NCI-H345 treated with DMSO at 0.1 percent for 48 hours (cell line): ENCODE data around the gene ATF5.
A peak's percentile ranks its signal among the peaks of the same experiment; 100 is the strongest.
"Not testable (repeated sequence)": the region's sequence is repeated elsewhere in the genome, so short reads cannot be mapped to it uniquely, and the experiment has no call there.

Experiments
- DNase-seq: peaks from one replicate; lab custom pipeline; 2025; ENCODE audit not compliant: unreplicated experiment; lab: John Stamatoyannopoulos, UW

ATF5 gene

DNA sequence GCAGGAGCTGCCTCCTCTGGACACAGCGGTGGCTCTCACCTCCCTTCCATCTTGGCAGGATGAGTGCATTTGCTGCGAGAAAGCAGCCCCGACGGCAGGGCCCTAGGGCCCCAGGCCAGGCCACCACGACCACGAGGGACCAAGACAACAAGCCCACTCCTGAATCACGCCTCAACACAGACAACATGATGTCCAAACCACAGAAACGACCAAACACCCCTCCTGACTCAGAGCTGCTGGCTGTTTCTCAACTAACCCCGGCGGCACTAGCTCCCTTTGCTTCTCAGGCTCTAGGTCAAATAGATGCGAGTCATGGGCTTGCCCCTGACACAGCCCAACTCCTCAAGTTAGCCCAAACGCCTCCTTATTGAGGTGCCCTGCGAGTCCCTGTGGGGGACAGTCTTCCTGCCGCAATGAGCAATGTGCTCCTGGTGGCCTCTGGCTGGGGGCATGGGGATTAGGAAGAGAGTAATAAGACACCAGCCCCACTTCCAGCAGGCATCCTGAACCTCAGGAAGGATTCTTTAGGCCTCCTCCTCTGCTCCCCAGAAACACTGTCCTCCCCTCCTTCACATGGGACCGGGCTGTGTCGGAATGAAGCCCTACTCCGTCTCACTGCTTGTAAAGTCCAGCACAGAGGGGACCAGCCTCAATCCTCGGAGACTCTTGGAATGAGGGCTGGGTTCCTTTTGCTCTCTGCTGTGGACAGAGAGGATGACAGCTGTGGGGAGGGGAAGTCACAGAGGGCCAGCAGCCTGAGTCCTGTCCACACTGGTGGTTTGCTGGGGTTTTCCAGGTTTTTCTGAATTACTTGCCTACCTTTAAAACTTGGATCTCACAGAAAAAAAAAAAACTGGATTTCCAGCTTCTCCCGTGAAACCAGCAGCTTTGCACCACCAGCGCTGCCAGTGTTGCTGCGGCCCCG is 6.9 kb upstream of the ATF5 start:
- no peak for DNase-seq

DNA sequence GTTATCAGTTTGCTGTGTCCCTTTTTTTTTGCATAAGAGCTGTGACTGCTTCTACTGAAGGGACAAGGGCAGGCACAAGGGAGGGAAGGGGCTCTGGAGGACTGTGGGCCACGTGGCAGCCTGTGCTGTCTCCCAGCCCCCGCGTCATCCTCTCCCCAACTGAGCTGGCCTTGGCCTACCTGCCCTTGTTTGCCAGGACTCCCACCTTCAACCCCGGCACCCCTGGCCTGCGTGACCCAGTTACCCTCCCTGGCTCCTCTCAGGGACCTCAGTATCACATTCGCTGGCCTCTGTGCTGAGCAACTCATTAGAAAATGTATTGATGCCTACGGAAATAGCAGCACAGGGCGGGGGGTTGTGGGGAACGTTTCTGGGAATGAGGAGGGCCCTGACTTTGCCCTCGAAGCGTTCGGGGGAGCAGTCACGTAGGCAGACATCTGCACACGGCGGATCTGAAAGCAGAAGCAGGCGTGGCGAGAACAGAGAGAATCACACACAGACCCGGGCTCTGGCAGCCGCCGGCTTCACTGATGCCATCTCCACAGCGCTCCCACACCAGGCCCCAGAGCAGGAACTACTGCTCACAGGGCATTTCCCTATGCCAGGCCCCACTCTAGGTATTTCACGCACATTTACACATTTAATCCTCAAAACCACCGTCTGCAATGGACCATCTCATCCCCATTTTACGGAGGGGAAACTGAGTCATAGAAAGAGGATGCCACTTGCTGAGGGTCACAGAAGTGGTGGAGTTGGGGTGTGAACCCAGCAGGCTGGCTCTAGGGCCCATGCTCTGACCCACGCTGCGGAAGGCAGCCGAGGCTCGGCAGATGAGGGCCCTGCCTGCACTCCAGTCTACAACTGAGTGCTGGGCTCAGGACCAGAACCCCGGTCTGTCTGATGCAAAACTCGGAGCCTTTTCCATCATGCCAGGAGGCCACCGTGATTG is 5.7 kb upstream of the ATF5 start:
- DNase-seq = no peak

DNA sequence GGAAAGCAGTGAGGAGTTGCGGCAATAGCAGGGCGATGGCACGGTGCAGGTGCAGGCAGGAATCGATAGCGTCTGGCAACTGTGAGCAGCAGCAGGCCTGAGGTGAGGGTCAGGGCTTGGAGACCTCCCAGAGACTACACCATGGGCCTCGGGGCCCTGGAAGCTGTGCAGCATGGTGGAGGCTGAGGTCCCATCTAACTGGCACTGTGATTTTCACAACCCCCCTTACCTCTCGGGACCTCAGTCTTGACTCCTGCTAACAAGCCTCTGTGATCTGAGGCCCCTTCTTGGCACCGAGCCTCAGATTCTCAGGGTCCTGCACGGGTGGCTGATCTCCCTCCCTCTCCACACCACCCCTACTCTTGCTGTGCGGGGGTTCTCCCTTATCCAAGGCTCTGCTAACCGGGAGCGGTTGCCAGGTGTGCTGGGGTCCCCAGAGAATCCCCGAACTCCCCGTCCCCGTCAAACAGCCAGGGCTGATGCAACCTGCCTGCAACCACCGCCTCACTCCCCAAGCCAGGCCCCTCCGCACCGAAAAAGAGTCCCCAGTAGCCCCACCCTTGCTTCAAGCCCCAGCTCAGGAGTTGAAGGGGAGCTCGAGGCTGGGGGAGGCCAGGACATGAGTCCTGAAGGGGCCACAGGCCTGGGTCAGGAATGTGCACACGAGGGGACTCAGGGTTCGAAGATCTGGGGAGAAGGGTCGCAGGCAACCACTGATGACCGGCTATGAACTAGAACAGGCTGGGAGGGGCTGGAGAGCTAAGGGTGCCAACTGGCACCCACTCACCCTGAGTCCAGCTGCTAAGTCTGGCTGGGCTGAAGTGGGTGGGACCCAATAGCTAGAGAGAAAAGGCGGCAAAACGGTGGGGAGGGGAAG is 4.8 kb upstream of the ATF5 start:
- DNase-seq = no peak

GRCh38 chr19:49924881-49925210 is 4.2 kb upstream of the ATF5 start:
- not testable (repeated sequence) for DNase-seq

DNA sequence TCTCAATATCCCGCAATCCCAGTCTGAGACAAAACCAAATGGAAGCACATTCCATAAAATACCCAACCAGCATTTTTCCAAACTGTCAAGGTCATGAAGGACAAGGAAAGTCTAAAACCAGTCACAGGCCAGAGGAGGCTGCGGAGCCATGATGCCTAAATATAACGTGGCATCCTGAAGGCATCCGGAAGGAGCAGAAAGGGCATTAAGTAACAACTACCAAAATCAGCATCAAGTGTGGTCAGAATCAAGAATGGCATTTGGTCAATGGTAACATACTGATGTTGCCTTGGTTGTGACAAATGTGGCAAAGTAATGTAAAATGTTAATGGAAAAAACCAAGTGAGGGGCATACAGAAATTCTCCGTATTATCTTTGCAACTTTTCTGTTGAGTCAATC is 3.5 kb upstream of the ATF5 start:
- DNase-seq = no peak

- no peak for DNase-seq
Measured at GRCh38 chr19:49926515-49926914, 2.5 kb upstream of the ATF5 start.

- no peak for DNase-seq
Measured at GRCh38 chr19:49927526-49928264, 1.3 kb upstream of the ATF5 start.

GRCh38 chr19:49929611-49930482 is 842 bp downstream of the ATF5 start:
- peak; percentile 78 for DNase-seq

DNA sequence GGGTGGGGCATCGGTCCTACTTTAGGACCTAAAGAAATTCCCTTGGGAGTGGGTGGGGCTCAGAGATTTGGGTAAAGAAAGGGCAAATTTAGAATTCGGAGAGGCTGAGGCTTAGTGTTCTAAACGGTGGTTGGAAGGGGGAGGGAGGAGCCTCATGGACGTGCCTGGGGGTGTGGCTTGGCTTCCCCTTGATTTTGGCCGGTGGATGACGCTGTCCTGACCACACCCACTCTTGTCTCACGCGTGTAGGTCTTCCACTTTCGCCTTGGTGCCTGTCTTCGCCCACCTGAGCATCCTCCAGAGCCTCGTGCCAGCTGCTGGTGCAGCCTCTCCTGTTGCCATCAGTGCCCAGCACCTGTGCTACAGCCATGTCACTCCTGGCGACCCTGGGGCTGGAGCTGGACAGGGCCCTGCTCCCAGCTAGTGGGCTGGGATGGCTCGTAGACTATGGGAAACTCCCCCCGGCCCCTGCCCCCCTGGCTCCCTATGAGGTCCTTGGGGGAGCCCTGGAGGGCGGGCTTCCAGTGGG is 1.5 kb downstream of the ATF5 start:
- DNase-seq = no peak

GRCh38 chr19:49931293-49932040 is 2.5 kb downstream of the ATF5 start:
- DNase-seq = no peak

- DNase-seq = no peak
Measured at GRCh38 chr19:49932041-49932451, 3.0 kb downstream of the ATF5 start.

- no peak for DNase-seq
Measured at GRCh38 chr19:49932731-49933131, 3.7 kb downstream of the ATF5 start.

GRCh38 chr19:49933643-49934042 is 4.6 kb downstream of the ATF5 start:
- no peak for DNase-seq

DNA sequence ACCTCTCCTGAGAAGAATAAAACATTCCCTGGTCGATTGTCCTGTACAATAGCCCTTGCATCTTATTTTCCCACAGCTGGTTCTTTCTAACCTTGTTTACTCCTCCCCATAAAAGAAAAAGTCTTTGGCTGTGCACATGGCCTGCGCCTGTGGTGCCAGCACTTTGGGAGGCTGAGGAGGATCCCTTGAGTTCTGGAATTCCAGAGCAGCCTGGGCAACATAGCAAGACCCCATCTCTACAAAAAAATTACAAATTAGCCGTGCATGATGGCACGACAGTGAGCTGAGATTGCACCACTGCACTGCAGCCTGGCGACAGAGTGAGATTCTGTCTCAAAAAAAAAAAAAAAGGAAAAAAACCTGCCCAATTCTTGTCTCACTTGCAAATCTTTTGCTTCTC is 7.5 kb downstream of the ATF5 start:
- no peak for DNase-seq

DNA sequence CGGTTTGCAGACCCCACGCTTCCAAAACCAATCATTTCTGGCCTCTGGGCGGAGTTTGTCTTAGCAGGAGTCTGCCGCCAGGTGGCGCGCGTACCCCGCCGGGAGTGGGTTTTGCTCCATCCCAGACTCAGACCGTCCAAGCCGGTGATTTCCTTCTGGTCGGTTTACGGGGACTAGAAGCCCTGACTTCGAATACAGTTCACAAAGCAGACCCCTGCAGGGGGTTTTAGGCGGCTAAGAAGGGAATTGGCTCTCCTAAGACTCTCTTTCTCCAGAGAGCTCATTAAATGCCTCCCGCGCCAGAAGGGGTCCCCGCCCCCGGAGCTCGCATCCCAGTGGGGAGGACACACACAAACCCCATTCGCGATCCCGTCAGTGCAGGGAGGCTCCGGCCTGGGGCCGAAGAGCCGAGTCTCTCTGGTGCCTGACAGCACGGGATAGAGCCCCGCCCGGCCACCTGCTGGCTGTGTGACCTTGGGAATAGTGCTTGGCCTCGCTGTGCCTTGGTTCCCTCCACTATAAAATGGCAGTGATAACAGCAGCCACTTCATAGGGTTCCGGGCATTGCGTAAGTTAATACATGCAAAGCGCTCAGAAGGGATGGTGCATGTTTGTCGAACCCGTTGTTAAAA is 8.9 kb downstream of the ATF5 start:
- peak; percentile 28 for DNase-seq

DNA sequence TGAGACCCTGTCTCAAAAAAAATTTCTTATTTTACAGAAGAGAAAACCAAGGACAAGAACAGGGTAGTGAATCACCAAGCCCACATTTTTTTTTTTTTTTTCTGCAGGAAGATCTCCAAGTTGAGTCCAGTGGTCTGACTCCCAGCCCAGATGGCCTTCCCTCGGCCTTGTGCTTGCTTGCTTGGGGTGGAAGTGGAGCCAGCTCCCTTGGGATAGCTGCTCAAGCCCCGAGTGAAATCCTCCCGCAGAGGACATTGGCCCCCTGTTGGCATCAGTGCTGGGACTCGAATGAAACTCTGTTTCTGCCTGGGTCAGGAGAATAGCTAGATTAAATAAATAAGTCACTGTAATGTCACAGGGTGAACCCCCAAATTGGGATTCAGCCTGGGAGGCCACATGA is 9.7 kb downstream of the ATF5 start:
- DNase-seq = no peak

- DNase-seq = no peak
Measured at GRCh38 chr19:49939721-49940481, 10.9 kb downstream of the ATF5 start.
